Right atrium auricular region (tissue), 2 donors: ENCODE data around the gene TMEM178A. TPM values are rescaled to one million over a fixed set of nuclear protein-coding genes. Genes with fewer than 3 reads are reported as not detected.

Experiments
- DNase-seq: peaks from one replicate; pipeline ENCODE4 v3.0.0-alpha.2; 2019; ENCODE audit warnings: low spot score
- H3K27ac ChIP-seq, 2 donors: fragments of 200-600 bp; sonication (generic); 1 replicate in 1 of 2; 2 replicates in 1 of 2; pipeline ENCODE4 v1.5.1; 2016 to 2019
- H3K27me3 ChIP-seq, 2 donors: fragments of 200-600 bp; sonication (generic); one replicate each; pipeline versions ENCODE4 v1.5.1 to v1.6.0; 2017 to 2019
- H3K36me3 ChIP-seq: fragments of 200-600 bp; sonication (generic); one replicate; pipeline ENCODE4 v1.5.1; 2016
- H3K4me1 ChIP-seq, 2 donors: fragments of 200-600 bp; sonication (generic); one replicate each; pipeline versions ENCODE4 v1.5.1 to v1.6.0; 2017 to 2019
- H3K4me3 ChIP-seq, 2 donors: fragments of 200-600 bp; sonication (generic); 1 replicate in 1 of 2; 2 replicates in 1 of 2; pipeline ENCODE4 v1.5.1; 2017 to 2019; ENCODE audit warnings: mild to moderate bottlenecking in 1 of 2, moderate library complexity in 1 of 2
- H3K9me3 ChIP-seq, 2 donors: fragments of 200-600 bp; sonication (generic); one replicate each; pipeline ENCODE4 v1.5.1; 2019
- CTCF ChIP-seq, 2 donors: fragments of 200-600 bp; sonication (generic); IDR thresholded peaks; one replicate each; pipeline ENCODE4 v1.5.1; 2019; ENCODE audit warnings: antibody characterized with exemption in 2 of 2
- total RNA-seq, 2 donors: library from RNA; depleted of rRNA; stranded (reverse); fragments of >200 nt; gene quantifications; one replicate each; pipeline ENCODE4 v1.1.0, GENCODE V29; 2016

TMEM178A gene
- 1 to 10 TPM; 2.9 to 4.3 TPM for total RNA-seq

GRCh38 chr2:39665811-39666490 is at the start of gene TMEM178A:
TMEM178A (plus strand) TSS chr2:39665917; CDS start chr2:39665975, 58 bp downstream.
- no peaks in the 10 kb centered on the region for H3K36me3 ChIP-seq
- peak in 1 of 2 donors; percentile 16 for TF ChIP-seq CTCF (IDR thresholded peaks at IDR 0.05)
- no peaks in the 10 kb centered on the region for H3K9me3 ChIP-seq
- H3K27ac ChIP-seq = peak within 1 kb of the TSS; percentile 46 to 70
- DNase-seq = no peak
- no peaks in the 10 kb centered on the region for H3K27me3 ChIP-seq
- H3K4me1 ChIP-seq = peaks cover 0 to 7% of the 10 kb centered on the region in 2 donors
- peak within 1 kb of the TSS; percentile 62 to 69 for H3K4me3 ChIP-seq

GRCh38 chr2:39618236-39618635 is 47.5 kb upstream of the TMEM178A start:
- H3K4me3 ChIP-seq = no peak overlapping the region
- no peaks in the 10 kb centered on the region for H3K9me3 ChIP-seq
- peaks cover 0 to 14% of the 10 kb centered on the region in 2 donors for H3K4me1 ChIP-seq
- no peaks in the 10 kb centered on the region for H3K36me3 ChIP-seq
- no peak overlapping the region for H3K27ac ChIP-seq
- DNase-seq = no peak
- H3K27me3 ChIP-seq = no peaks in the 10 kb centered on the region
- TF ChIP-seq CTCF (IDR thresholded peaks at IDR 0.05) = no peak

GRCh38 chr2:39618736-39619135 is 47.0 kb upstream of the TMEM178A start:
- no peak for DNase-seq
- Histone ChIP-seq H3K4me3 (no peak overlapping the region), H3K27ac (no peak overlapping the region), H3K27me3 (no peaks in the 10 kb centered on the region), H3K4me1 (peaks cover 0 to 19% of the 10 kb centered on the region in 2 donors), H3K9me3 (no peaks in the 10 kb centered on the region), H3K36me3 (no peaks in the 10 kb centered on the region)
- TF ChIP-seq CTCF (IDR thresholded peaks at IDR 0.05) = no peak

- Histone ChIP-seq H3K9me3 (no peaks in the 10 kb centered on the region), H3K4me3 (no peak overlapping the region), H3K4me1 (peaks cover 0 to 24% of the 10 kb centered on the region in 2 donors), H3K36me3 (no peaks in the 10 kb centered on the region), H3K27me3 (no peaks in the 10 kb centered on the region), H3K27ac (no peak overlapping the region)
- TF ChIP-seq CTCF (IDR thresholded peaks at IDR 0.05) = no peak
- peak; percentile 83 for DNase-seq
Measured at GRCh38 chr2:39620067-39620466, 45.6 kb upstream of the TMEM178A start.

GRCh38 chr2:39621596-39621995 is 44.1 kb upstream of the TMEM178A start:
- DNase-seq = no peak
- no peak overlapping the region for H3K27ac ChIP-seq
- H3K4me3 ChIP-seq = no peak overlapping the region
- no peak for TF ChIP-seq CTCF (IDR thresholded peaks at IDR 0.05)
- H3K4me1 ChIP-seq = peaks cover 0 to 24% of the 10 kb centered on the region in 2 donors
- H3K36me3 ChIP-seq = no peaks in the 10 kb centered on the region
- H3K27me3 ChIP-seq = no peaks in the 10 kb centered on the region
- H3K9me3 ChIP-seq = no peaks in the 10 kb centered on the region

GRCh38 chr2:39622860-39623259 is 42.9 kb upstream of the TMEM178A start:
- no peak for DNase-seq
- Histone ChIP-seq H3K27ac (no peak overlapping the region), H3K4me3 (no peak overlapping the region), H3K4me1 (peaks cover 0 to 24% of the 10 kb centered on the region in 2 donors), H3K27me3 (no peaks in the 10 kb centered on the region), H3K36me3 (no peaks in the 10 kb centered on the region), H3K9me3 (no peaks in the 10 kb centered on the region)
- TF ChIP-seq CTCF (IDR thresholded peaks at IDR 0.05) = no peak
